Peyer's patch (tissue), 4 donors: Measurements from ENCODE around the gene GNAL.

Source experiments
- POLR2A ChIP-seq, 2 donors: fragments of 450-650 bp; IDR thresholded peaks; one replicate each; pipeline ENCODE4 v1.5.1; 2017; ENCODE audit warnings: antibody characterized with exemption in 2 of 2, mild to moderate bottlenecking in 2 of 2, moderate library complexity in 2 of 2
- TF ChIP-seq, protein P1 (sequence below), 6 experiments: fragments of 450-650 bp in 4 of 6; fragments of 200-600 bp in 2 of 6; sonication (generic) in 1 of 6; IDR thresholded peaks; one replicate each; pipeline ENCODE4 v1.5.1; 2017 to 2019; ENCODE audit warnings: antibody characterized with exemption in 6 of 6, mild to moderate bottlenecking in 3 of 6, moderate library complexity in 1 of 6

DNA sequence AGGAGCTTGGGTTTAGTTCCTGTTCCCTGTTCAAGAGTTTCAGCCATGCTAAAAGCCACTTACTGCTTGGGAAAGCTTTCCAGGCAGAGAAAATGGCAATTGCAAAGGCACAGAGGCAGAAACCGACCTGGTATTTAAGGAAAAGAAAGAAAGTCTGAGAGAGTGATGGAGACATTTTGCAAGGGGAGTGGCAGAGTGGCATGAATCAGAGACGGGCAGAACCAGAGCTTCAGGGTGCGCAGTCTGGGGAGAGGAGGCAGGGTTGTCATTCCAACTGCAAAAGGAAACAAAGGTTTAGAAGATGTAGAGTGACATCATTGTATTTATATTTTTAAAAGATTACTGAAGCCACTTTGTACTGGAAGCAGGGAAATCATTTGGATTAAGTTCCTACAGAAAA lies 14.9 kb upstream of the GNAL start:
- TF ChIP-seq, protein P1, sequence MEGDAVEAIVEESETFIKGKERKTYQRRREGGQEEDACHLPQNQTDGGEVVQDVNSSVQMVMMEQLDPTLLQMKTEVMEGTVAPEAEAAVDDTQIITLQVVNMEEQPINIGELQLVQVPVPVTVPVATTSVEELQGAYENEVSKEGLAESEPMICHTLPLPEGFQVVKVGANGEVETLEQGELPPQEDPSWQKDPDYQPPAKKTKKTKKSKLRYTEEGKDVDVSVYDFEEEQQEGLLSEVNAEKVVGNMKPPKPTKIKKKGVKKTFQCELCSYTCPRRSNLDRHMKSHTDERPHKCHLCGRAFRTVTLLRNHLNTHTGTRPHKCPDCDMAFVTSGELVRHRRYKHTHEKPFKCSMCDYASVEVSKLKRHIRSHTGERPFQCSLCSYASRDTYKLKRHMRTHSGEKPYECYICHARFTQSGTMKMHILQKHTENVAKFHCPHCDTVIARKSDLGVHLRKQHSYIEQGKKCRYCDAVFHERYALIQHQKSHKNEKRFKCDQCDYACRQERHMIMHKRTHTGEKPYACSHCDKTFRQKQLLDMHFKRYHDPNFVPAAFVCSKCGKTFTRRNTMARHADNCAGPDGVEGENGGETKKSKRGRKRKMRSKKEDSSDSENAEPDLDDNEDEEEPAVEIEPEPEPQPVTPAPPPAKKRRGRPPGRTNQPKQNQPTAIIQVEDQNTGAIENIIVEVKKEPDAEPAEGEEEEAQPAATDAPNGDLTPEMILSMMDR (IDR thresholded peaks at IDR 0.05) = no peak
- no peak for TF ChIP-seq POLR2A (IDR thresholded peaks at IDR 0.05)
